Skin epidermis (tissue), 12 donors: ENCODE data around the gene LRRC14B.
"Not testable (repeated sequence)": the region's sequence is repeated elsewhere in the genome, so short reads cannot be mapped to it uniquely, and the experiment has no call there.

Source experiments
- H3K27ac ChIP-seq, 21 experiments: fragments of 200-600 bp; sonication (generic) in 11 of 21; one replicate each; pipeline ENCODE4 v1.5.0; 2020; ENCODE audit warnings: mild to moderate bottlenecking in 3 of 21, inconsistent platforms in 2 of 21, moderate library complexity in 2 of 21
- H3K4me3 ChIP-seq, 7 experiments: fragments of 200-600 bp; sonication (generic) in 2 of 7; one replicate each; pipeline ENCODE4 v1.5.0; 2020; ENCODE audit warnings: inconsistent platforms in 2 of 7, mild to moderate bottlenecking in 2 of 7, moderate library complexity in 1 of 7

Gene LRRC14B

DNA sequence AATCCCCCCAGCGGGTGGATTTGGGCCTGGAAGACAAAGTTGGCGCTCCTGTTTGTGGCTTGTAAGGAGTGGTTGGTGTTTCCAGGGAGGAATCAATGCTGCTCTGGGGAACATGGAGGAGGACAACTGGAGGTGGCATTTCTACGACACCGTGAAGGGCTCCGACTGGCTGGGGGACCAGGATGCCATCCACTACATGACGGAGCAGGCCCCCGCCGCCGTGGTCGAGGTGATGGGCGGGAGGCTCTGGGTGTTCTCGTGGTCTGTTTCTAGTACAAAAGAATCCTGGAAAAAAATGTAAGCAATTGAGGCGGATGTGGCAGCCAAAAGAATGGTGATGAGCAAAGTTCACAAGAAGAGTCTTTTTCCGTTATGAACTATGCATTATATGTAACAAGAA is 34.0 kb downstream of the LRRC14B start:
- H3K4me3 ChIP-seq, result no peak overlapping the region
- H3K27ac ChIP-seq, result no peak overlapping the region

DNA sequence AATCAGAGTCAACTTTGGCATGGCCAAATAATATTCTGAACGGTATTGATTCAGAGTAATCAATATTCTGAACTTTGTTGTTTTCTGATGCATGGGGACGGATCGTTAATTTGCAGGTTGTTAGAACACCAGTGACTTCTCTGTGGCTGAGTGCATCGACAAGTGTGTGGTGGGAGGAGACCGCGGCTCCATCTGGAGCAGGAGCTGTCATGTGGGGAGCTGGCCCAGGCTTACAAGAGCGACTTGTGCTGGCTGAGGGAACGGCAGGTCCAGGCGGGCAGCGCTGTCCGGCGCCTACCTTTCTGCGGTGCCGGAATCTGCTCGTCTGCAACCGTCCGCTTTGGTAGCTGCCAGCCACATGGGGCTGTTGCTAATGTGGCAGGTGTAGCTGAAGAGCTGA is 36.1 kb downstream of the LRRC14B start:
- H3K4me3 ChIP-seq, H3K27ac ChIP-seq: not testable (repeated sequence)

DNA sequence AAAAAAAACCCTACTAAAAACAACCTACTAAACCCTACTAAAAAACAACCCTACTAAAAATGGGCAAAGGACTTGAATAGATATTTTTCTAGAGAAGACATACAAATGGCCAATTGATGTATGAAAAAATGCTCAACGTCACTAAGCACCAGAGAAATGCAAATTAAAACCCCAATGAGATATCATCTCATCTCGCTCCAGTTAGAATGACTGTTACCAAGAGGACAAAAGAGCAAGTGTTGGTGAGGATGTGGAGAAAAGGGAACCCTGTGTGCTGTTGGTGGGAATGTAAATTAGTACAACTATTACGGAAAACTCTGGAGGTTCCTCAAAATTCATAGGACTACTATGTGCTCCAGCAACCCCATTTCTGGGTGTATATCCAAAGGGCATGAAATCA is 37.6 kb downstream of the LRRC14B start:
- Histone ChIP-seq H3K4me3 (no peak overlapping the region), H3K27ac (no peak overlapping the region)

DNA sequence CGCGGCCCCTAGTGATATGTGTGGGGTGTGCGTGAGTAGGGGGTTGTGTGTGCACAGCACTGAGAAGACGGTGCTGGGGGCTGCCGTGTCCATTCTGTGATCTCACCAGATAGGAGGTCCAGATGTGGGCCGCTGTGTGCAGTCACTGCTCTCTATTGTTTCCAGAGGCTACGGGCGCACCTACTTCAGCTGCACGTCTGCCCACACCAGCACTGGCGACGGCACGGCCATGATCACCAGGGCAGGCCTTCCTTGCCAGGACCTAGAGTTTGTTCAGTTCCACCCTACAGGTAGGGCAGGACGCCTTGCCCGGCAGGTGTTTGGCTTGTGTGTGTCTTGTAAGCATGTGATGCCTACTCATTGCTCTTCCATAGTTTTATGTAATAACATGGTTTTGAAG is 39.4 kb downstream of the LRRC14B start:
- Histone ChIP-seq H3K4me3 (no peak overlapping the region), H3K27ac (no peak overlapping the region)

DNA sequence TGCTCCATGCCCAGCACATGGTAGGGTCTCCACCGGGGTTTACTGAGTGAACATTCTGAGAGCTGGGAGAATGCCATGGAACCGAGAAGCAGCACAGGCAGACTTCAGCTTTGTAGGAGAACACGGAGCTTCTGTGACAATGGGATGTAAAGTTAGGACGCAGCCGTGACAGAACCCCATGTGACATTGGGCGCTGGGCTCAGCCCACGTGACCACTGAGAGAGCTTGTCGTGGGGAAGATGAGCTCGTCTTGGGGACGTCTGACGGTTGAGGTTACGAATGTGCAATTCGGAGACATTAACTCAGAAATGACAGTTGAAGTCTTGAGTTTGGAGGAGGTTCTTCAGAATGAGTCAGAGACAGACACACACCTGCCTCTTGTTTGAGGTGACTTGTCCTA is 40.4 kb downstream of the LRRC14B start:
- H3K4me3 ChIP-seq, result no peak overlapping the region
- H3K27ac ChIP-seq, result no peak overlapping the region

DNA sequence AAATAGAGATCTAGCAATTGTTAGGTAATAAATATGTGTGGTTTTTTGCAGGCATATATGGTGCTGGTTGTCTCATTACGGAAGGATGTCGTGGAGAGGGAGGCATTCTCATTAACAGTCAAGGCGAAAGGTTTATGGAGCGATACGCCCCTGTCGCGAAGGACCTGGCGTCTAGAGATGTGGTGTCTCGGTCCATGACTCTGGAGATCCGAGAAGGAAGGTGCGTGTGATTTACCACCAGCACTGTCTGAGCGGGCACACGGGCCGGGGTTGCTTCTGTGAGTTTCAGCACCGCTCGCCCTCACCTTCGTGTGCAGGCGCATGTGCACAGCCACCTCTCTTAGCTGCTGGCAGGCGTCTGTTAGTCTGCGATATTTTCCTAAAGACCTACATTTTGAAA is 42.1 kb downstream of the LRRC14B start:
- H3K27ac ChIP-seq, H3K4me3 ChIP-seq: not testable (repeated sequence)

DNA sequence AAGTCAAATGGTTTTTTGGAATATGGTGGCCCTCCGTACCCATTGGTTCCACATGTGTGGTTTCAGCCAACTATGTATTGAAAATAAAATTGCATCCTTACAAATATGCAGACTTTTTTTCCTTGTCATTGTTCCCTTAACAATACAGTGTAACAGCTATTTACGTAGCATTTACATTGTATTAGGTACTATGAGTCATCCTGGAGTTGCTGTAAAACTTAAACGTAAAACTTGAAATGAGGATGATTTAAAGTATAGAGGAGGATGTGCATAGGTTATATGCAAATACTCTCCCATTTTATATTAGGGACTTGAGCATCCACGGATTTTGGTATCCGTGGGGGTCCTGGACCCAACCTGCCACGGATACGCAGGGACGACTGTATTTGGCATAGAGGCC is 43.2 kb downstream of the LRRC14B start:
- H3K27ac ChIP-seq, result no peak overlapping the region
- H3K4me3 ChIP-seq, result no peak overlapping the region

DNA sequence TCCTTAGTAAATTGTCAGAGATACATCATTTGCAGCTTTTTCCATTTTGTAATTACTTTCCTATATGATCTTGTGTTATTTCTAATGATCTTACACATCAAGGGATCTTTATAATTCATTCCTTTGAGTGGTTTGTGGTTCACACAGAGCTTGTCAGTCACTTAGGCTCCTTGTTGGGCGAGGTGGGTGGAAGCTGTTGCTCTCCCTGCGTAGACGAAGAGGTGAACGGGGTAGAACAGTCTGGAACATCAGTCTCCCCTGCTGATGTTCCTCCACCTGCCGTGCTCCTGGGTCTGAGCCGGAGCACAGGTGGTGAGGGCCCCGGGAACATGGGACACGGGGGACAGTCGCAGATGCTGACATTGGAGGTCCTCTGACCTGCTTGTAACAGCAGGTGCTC is 44.2 kb downstream of the LRRC14B start:
- H3K4me3 ChIP-seq, H3K27ac ChIP-seq: not testable (repeated sequence)

DNA sequence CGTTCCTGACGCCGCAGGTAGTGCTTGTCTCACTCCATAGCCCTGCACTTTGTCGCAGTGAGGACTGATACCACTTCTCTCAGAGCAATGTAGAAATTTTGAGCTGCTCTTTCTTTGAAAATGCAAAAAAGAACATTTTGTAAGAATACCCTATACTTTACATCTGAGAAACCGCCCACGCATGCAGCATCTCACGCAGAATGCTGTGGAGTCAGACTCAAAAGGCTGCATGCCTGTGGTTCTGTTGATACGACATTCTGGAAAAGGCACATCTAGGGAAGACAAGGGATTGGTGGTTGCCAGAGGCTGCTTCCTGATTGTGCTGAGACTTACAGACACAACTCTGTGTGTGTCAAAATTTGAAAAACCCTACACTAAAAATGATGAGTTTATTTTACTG is 46.6 kb downstream of the LRRC14B start:
- not testable (repeated sequence) for H3K4me3 ChIP-seq, H3K27ac ChIP-seq

DNA sequence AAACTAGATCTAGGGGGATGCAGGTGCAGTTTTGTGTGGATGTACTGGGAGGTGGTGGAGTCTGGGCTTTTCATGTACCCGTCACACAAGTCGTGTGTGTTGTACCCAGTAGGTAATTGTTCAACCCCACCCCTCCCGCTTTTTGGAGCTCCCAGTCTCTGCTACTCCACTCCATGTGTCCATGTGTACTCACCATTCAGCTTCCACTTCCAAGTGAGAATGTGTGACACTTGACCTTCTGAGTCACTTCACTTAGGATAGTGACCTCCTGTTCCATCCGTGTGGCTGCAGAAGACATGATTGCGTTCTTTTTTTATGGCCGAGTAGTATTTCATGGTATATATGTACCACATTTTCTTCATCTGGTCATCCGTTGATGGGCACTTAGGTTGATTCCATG is 49.3 kb downstream of the LRRC14B start:
- H3K27ac ChIP-seq, H3K4me3 ChIP-seq: not testable (repeated sequence)

DNA sequence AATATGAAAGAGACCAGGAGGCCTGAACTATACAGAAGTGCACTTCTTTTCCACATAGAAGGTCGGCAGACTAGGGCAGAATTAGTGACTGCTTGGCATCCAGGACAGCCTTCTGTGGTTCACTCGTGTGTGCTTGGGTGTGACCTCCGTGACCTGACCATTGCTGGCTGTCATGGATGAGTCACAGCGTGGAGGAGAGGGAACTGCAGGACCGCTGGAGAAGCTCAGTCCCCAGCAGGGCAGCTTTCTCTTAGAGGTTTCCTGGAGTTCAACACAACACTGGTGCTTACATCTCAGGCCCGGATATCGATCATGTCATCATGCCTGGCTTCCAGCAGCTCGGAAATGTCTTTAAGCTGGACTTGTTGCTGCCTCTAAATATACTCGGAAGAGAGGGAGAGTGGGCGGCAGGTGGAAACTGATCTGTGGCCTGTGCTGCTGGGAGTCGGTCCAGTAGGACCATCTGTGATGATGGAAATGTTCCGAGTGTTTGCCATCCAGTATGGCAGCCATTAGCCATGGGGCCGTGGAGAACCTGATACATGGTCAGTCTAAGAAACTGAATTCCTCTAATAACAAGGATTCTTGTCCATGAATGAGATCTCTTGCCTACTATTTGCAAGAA is 49.9 kb downstream of the LRRC14B start:
- not testable (repeated sequence) for H3K27ac ChIP-seq, H3K4me3 ChIP-seq

DNA sequence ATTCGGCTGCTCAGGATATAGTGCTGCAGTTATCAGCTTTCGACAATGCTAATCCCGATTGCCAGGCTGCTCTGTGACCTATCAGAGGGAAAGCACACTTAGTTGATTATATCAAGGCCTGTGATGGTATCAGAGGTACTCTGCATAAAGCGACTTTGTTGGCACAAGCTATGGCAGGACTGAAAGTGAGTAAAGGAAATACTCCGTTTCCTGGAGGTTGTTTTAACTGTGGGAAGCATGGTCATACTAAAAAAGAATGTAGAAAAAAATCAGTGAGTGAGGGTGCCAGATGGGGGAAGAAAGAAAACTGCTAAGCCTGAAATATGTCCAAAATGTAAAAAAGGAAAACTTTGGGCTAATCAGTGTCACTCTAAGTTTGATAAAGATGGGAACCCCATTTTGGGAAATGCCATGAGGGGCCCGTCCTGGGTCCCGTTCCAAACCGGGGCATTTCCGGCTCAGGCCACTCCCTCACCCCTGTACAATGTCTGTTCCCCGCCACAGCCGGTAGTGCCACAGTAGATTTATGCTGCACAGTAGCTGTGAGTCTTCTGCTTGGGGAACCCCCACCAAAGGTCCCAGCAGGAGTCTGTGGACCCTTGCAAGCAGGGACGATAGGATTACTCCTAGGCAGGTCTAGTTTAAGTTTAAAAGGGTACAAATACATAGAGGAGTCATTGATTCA is 52.5 kb downstream of the LRRC14B start:
- H3K27ac ChIP-seq, H3K4me3 ChIP-seq: not testable (repeated sequence)

DNA sequence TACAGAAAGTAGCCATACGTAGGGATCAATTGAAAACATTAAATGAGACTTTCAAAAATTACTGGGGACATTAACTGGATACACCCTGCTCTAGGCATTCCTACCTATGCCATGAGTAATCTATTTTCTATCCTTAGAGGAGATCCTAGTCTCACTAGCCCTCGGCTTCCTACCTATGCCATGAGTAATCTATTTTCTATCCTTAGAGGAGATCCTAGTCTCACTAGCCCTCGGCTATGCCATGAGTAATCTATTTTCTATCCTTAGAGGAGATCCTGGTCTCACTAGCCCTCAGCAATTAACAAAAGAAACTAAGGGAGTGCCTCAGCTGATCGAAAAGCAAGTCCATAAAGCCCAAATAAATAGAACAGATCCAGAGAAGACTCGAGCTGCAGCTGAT is 54.4 kb downstream of the LRRC14B start:
- not testable (repeated sequence) for H3K27ac ChIP-seq, H3K4me3 ChIP-seq
